ENCODE results near the gene RIMS4. TPM values are rescaled to one million over a fixed set of nuclear protein-coding genes. Genes with fewer than 3 reads are reported as not detected.
A peak's percentile ranks its signal among the peaks of the same experiment; 100 is the strongest.

Gene RIMS4
- total and polyA plus RNA-seq, 3 donors from 2014 or later = 29.7 to 72.1 (median 32.1) TPM

- peaks cover 8% of the 10 kb centered on the region for H3K4me1 ChIP-seq
- no peak for DNase-seq
- H3K4me3 ChIP-seq = peak overlapping the region in 1 of 2 donors; percentile 26
- no peaks in the 10 kb centered on the region for H3K27me3 ChIP-seq
- H3K36me3 ChIP-seq (ENCODE audit: low read depth, missing control alignments) = no peaks in the 10 kb centered on the region
- 52 to 73% methylated on average over 3 to 26 of the region's 26 CpGs for WGBS, 2 donors
- intact Hi-C loops (cut with DNase I; ENCODE audit: low total_unique reads) = no loop called here
- no peaks in the 10 kb centered on the region for H3K9me3 ChIP-seq
- TF ChIP-seq POLR2A (IDR thresholded peaks at IDR 0.05) = no peak
- no peak overlapping the region for H3K27ac ChIP-seq
Measured at GRCh38 chr20:44724423-44725091, 85.8 kb downstream of the RIMS4 start.

GRCh38 chr20:44723798-44724362 lies 86.5 kb downstream of the RIMS4 start:
- H3K36me3 ChIP-seq (ENCODE audit: low read depth, missing control alignments) = no peaks in the 10 kb centered on the region
- no peak overlapping the region for H3K4me3 ChIP-seq
- no peaks in the 10 kb centered on the region for H3K27me3 ChIP-seq
- intact Hi-C loops (cut with DNase I; ENCODE audit: low total_unique reads) = no loop called here
- no peaks in the 10 kb centered on the region for H3K9me3 ChIP-seq
- no peak for DNase-seq
- TF ChIP-seq POLR2A (IDR thresholded peaks at IDR 0.05) (no peak), CTCF (IDR thresholded peaks at IDR 0.05) (no peak)
- H3K4me1 ChIP-seq = peaks cover 8% of the 10 kb centered on the region
- 85 to 91% methylated on average over 6 to 9 of the region's 9 CpGs for WGBS, 2 donors
- H3K27ac ChIP-seq = no peak overlapping the region

DNA sequence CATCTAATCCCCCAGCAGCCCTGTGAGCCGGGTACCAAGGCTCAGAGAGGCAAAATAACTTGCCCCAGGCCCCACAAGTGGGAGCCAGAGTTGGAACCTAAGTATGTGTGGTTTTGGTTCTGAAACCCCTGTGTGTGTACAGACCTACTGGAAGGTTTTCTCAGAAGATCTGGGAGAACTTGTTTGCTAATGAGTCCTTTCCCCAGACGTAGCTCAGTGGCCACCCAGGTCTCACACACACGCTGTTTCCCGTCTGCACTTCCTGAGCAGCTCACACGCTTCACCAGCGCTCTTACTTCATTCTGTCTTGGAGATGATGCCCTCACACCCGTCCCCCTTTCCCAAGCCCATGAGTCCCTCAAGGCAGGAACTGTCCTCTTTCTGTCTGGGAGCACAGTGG lies 87.0 kb downstream of the RIMS4 start:
- H3K27me3 ChIP-seq = no peaks in the 10 kb centered on the region
- peaks cover 8% of the 10 kb centered on the region for H3K4me1 ChIP-seq
- H3K9me3 ChIP-seq = no peaks in the 10 kb centered on the region
- H3K36me3 ChIP-seq (ENCODE audit: low read depth, missing control alignments) = no peaks in the 10 kb centered on the region
- no peak overlapping the region for H3K27ac ChIP-seq
- intact Hi-C loops (cut with DNase I; ENCODE audit: low total_unique reads) = no loop called here
- WGBS, 2 donors = 79 to 83% methylated on average over 7 of the region's 7 CpGs
- no peak overlapping the region for H3K4me3 ChIP-seq
- TF ChIP-seq CTCF (IDR thresholded peaks at IDR 0.05) (no peak), POLR2A (IDR thresholded peaks at IDR 0.05) (no peak)
- DNase-seq = no peak

DNA sequence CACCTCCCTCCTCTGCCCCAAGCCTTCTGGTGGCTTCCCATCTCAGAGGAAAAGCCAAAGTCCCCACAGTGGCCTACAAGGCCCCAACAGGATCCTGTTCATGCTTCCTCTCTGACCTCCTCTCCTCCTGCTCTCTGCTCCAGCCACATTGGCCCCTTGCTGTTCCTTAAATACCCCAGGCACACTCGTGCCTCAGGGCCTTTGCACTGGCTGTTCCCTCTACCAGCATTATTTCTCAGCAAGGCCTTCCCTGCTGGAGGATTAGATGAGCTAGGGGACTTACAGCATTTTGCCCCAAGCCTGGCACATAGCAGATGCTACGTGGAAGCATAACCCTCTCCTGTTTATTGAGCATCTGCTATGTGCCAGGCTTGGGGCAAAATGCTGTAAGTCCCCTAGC lies 87.4 kb downstream of the RIMS4 start:
- Histone ChIP-seq H3K27me3 (no peaks in the 10 kb centered on the region), H3K27ac (no peak overlapping the region), H3K4me1 (peaks cover 8% of the 10 kb centered on the region), H3K36me3 (ENCODE audit: low read depth, missing control alignments) (no peaks in the 10 kb centered on the region), H3K4me3 (no peak overlapping the region), H3K9me3 (no peaks in the 10 kb centered on the region)
- 87 to 100% methylated on average over 2 of the region's 2 CpGs for WGBS, 2 donors
- no peak for DNase-seq
- intact Hi-C loops (cut with DNase I; ENCODE audit: low total_unique reads) = no loop called here
- TF ChIP-seq POLR2A (IDR thresholded peaks at IDR 0.05) = no peak
- no peak for TF ChIP-seq CTCF (IDR thresholded peaks at IDR 0.05)

DNA sequence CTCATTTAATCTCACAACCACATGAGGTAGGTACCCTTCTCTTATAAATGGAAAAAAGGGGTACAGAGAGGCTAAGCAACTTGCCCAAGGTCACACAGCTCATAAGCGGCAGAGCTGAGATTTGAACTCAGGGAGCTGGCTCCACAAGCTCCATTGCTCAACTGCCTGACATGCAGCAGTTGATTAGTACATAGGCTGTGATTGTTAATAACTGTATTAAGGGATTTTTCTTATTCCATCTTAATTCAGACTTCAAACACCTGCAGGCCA lies 88.6 kb downstream of the RIMS4 start:
- Histone ChIP-seq H3K27ac (no peak overlapping the region), H3K36me3 (ENCODE audit: low read depth, missing control alignments) (no peaks in the 10 kb centered on the region), H3K4me3 (no peak overlapping the region), H3K27me3 (no peaks in the 10 kb centered on the region), H3K9me3 (no peaks in the 10 kb centered on the region), H3K4me1 (peaks cover 8% of the 10 kb centered on the region)
- intact Hi-C loops (cut with DNase I; ENCODE audit: low total_unique reads) = no loop called here
- DNase-seq = no peak
- WGBS, 2 donors = 66 to 76% methylated on average over 1 of the region's 1 CpG
- TF ChIP-seq CTCF (IDR thresholded peaks at IDR 0.05) (no peak), POLR2A (IDR thresholded peaks at IDR 0.05) (no peak)

Measured in testis (tissue), 3 donors.